GM12891 (cell line): ENCODE data around the gene PPP4R3B.

Source experiments
- POLR2A ChIP-seq: IDR thresholded peaks from 2 replicates; pipeline ENCODE4 v1.6.1; 2011; ENCODE audit warnings: low read depth, low read length, control low read depth
- POLR2AphosphoS5 ChIP-seq: IDR thresholded peaks from 2 replicates; pipeline ENCODE4 v1.6.1; 2011; ENCODE audit warnings: low read depth, low read length, control low read depth

GRCh38 chr2:55610954-55611743 lies 6.3 kb downstream of the PPP4R3B start:
- no peak for TF ChIP-seq POLR2A
- TF ChIP-seq POLR2AphosphoS5: no peak; the same call in 1 of the 2 replicates
